ENCODE measurements around the gene MAP4K5. TPM values are rescaled to one million over a fixed set of nuclear protein-coding genes. Genes with fewer than 3 reads are reported as not detected.

The MAP4K5 gene
- total and polyA plus RNA-seq, 4 donors: 7.7 to 47.1 (median 19.3) TPM

DNA sequence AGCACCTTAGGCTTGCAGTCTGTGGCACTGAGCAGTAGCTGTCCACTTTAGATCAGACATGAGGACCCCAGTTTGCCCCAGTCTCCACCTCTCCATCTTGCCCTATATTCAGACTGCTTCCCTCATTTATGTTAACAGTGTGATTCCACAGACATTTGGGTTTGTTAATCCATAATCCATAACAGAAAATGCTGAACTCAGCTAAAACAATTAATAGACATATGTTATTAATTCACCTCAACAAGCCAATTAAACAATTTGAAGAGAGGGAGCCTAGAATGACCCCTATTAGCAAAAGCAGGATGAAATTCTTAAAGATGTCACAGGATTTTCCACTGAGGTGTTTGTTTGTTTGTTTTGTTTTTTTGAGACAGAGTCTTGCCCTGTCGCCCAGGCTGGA lies 144.8 kb downstream of the MAP4K5 start:
- no peak overlapping the region for H3K4me3 ChIP-seq (ENCODE audit: low read depth in 1 of 3, low read length in 3 of 3)
- no peaks in the 10 kb centered on the region for H3K36me3 ChIP-seq (ENCODE audit: control insufficient read depth in 4 of 4, insufficient read depth in 3 of 4, low read depth in 1 of 4, low read length in 3 of 4)
- no peak for TF ChIP-seq SP1 (IDR thresholded peaks at IDR 0.05)
- TF ChIP-seq YY1 (IDR thresholded peaks at IDR 0.05): no peak
- H3K4me1 ChIP-seq (ENCODE audit: control insufficient read depth in 4 of 4, insufficient read depth in 4 of 4, low read length in 3 of 4): peaks cover 0 to 5% (median 2%) of the 10 kb centered on the region in 4 donors
- no peaks in the 10 kb centered on the region for H3K27me3 ChIP-seq (ENCODE audit: control insufficient read depth in 4 of 4, insufficient read depth in 4 of 4, low read length in 3 of 4)
- DNase-seq (ENCODE audit: low spot score): no peak
- H3K9ac ChIP-seq (ENCODE audit: low read depth in 1 of 2, low read length in 2 of 2): no peak overlapping the region
- 98% methylated on average over 1 of the region's 1 CpG for WGBS
- no peaks in the 10 kb centered on the region for H3K9me3 ChIP-seq (ENCODE audit: control insufficient read depth in 4 of 4, low read length in 3 of 4)
- H3K27ac ChIP-seq (ENCODE audit: low read depth in 1 of 2, low read length in 2 of 2): no peak overlapping the region

DNA sequence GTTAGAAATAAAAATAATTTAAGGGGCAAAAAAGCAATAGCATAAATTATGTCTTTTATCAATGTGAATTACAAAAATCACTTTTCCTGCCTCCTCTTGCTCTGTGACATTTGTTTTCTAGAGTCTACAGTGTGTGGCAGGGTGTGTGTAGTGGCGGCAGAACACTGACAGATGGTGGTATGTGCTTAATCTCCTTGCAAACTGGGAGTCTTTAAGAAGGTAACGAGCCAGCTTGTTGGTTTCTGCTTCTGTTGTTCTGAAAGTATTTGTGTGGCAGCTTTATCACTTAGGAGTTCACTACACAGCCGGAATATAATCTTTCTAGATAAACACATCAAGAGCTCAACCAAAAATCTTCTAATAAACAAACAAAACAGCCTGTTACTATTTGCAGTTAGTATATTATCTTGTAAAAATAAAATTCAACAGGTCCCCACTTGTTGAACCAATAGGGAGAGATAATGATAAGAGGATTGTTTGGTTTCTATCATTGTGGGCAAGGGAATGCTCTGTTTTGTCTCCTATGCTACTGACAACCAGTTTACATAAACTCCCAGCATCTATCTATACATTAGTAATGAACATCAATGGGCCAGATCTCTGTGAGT lies 148.6 kb downstream of the MAP4K5 start:
- H3K27me3 ChIP-seq (ENCODE audit: control insufficient read depth in 4 of 4, insufficient read depth in 4 of 4, low read length in 3 of 4): no peaks in the 10 kb centered on the region
- H3K27ac ChIP-seq (ENCODE audit: low read depth in 1 of 2, low read length in 2 of 2): no peak overlapping the region
- no peak overlapping the region for H3K4me3 ChIP-seq (ENCODE audit: low read depth in 1 of 3, low read length in 3 of 3)
- no peaks in the 10 kb centered on the region for H3K9me3 ChIP-seq (ENCODE audit: control insufficient read depth in 4 of 4, low read length in 3 of 4)
- TF ChIP-seq FOXA1 (IDR thresholded peaks at IDR 0.05): no peak
- 68% methylated on average over 3 of the region's 3 CpGs for WGBS
- H3K9ac ChIP-seq (ENCODE audit: low read depth in 1 of 2, low read length in 2 of 2): no peak overlapping the region
- peaks cover 0 to 16% (median 5%) of the 10 kb centered on the region in 4 donors for H3K4me1 ChIP-seq (ENCODE audit: control insufficient read depth in 4 of 4, insufficient read depth in 4 of 4, low read length in 3 of 4)
- DNase-seq (ENCODE audit: low spot score): no peak
- no peaks in the 10 kb centered on the region for H3K36me3 ChIP-seq (ENCODE audit: control insufficient read depth in 4 of 4, insufficient read depth in 3 of 4, low read depth in 1 of 4, low read length in 3 of 4)

GRCh38 chr14:50381823-50382287 lies 150.5 kb downstream of the MAP4K5 start:
- DNase-seq (ENCODE audit: low spot score): no peak
- WGBS: 36% methylated on average over 14 of the region's 14 CpGs

GRCh38 chr14:50381008-50381407 lies 151.4 kb downstream of the MAP4K5 start:
- 97% methylated on average over 1 of the region's 1 CpG for WGBS
- no peak overlapping the region for H3K27ac ChIP-seq (ENCODE audit: low read depth in 1 of 2, low read length in 2 of 2)

More at GRCh38 chr14:50381823-50382287, 150.5 kb downstream of the MAP4K5 start:
- TF ChIP-seq JUND (IDR thresholded peaks at IDR 0.05) (peak in 1 of 2 donors; percentile 21), RXRA (IDR thresholded peaks at IDR 0.05) (peak; percentile 24 to 41), FOXA1 (IDR thresholded peaks at IDR 0.05) (no peak), HNF4A (conservative IDR thresholded peaks at IDR 0.05) (peak in 1 of 2 donors; percentile 34), YY1 (IDR thresholded peaks at IDR 0.05) (peak; percentile 61), SP1 (IDR thresholded peaks at IDR 0.05) (peak; percentile 53)
- TF ChIP-seq, protein P1, sequence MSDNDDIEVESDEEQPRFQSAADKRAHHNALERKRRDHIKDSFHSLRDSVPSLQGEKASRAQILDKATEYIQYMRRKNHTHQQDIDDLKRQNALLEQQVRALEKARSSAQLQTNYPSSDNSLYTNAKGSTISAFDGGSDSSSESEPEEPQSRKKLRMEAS (IDR thresholded peaks at IDR 0.05): no peak
- Histone ChIP-seq H3K36me3 (ENCODE audit: control insufficient read depth in 4 of 4, insufficient read depth in 3 of 4, low read depth in 1 of 4, low read length in 3 of 4) (no peaks in the 10 kb centered on the region), H3K27me3 (ENCODE audit: control insufficient read depth in 4 of 4, insufficient read depth in 4 of 4, low read length in 3 of 4) (no peaks in the 10 kb centered on the region), H3K27ac (ENCODE audit: low read depth in 1 of 2, low read length in 2 of 2) (no peak overlapping the region), H3K4me1 (ENCODE audit: control insufficient read depth in 4 of 4, insufficient read depth in 4 of 4, low read length in 3 of 4) (peaks cover 0 to 16% (median 5%) of the 10 kb centered on the region in 4 donors), H3K9me3 (ENCODE audit: control insufficient read depth in 4 of 4, low read length in 3 of 4) (no peaks in the 10 kb centered on the region), H3K4me3 (ENCODE audit: low read depth in 1 of 3, low read length in 3 of 3) (no peak overlapping the region), H3K9ac (ENCODE audit: low read depth in 1 of 2, low read length in 2 of 2) (no peak overlapping the region)

More at GRCh38 chr14:50381008-50381407, 151.4 kb downstream of the MAP4K5 start:
- Histone ChIP-seq H3K9ac (ENCODE audit: low read depth in 1 of 2, low read length in 2 of 2) (no peak overlapping the region), H3K36me3 (ENCODE audit: control insufficient read depth in 4 of 4, insufficient read depth in 3 of 4, low read depth in 1 of 4, low read length in 3 of 4) (no peaks in the 10 kb centered on the region), H3K9me3 (ENCODE audit: control insufficient read depth in 4 of 4, low read length in 3 of 4) (no peaks in the 10 kb centered on the region), H3K27me3 (ENCODE audit: control insufficient read depth in 4 of 4, insufficient read depth in 4 of 4, low read length in 3 of 4) (no peaks in the 10 kb centered on the region), H3K4me3 (ENCODE audit: low read depth in 1 of 3, low read length in 3 of 3) (no peak overlapping the region), H3K4me1 (ENCODE audit: control insufficient read depth in 4 of 4, insufficient read depth in 4 of 4, low read length in 3 of 4) (peaks cover 0 to 16% (median 5%) of the 10 kb centered on the region in 4 donors)
- TF ChIP-seq SP1 (IDR thresholded peaks at IDR 0.05) (peak; percentile 7), FOXA2 (IDR thresholded peaks at IDR 0.05) (no peak), HNF4A (conservative IDR thresholded peaks at IDR 0.05) (peak; percentile 48 to 62)
- TF ChIP-seq, protein P1 (IDR thresholded peaks at IDR 0.05): no peak
- DNase-seq (ENCODE audit: low spot score): no peak

All from liver (tissue), 9 donors.